ENCODE results near the gene RITA1.

Gene RITA1

GRCh38 chr12:113152835-113153814, 32.4 kb upstream of the RITA1 start:
- peak; percentile 74 for DNase-seq (ENCODE audit: low spot score)

- DNase-seq (ENCODE audit: low spot score) = no peak
These were observed 31.1 kb upstream of the RITA1 start for GRCh38 chr12:113154351-113154973.

- DNase-seq (ENCODE audit: low spot score) = no peak
These were observed 30.5 kb upstream of the RITA1 start for GRCh38 chr12:113155060-113155459.

GRCh38 chr12:113155646-113156045, 29.9 kb upstream of the RITA1 start:
- no peak for DNase-seq (ENCODE audit: low spot score)

GRCh38 chr12:113157218-113157859, 28.2 kb upstream of the RITA1 start:
- DNase-seq (ENCODE audit: low spot score) = no peak

GRCh38 chr12:113158439-113159203, 26.9 kb upstream of the RITA1 start:
- DNase-seq (ENCODE audit: low spot score) = no peak

GRCh38 chr12:113159937-113160336, 25.6 kb upstream of the RITA1 start:
- no peak for DNase-seq (ENCODE audit: low spot score)

- peak; percentile 68 for DNase-seq (ENCODE audit: low spot score)
These were observed 24.0 kb upstream of the RITA1 start for GRCh38 chr12:113161415-113162016.

- DNase-seq (ENCODE audit: low spot score) = no peak
These were observed 23.2 kb upstream of the RITA1 start for GRCh38 chr12:113162102-113163029.

- DNase-seq (ENCODE audit: low spot score) = no peak
These were observed 22.5 kb upstream of the RITA1 start for GRCh38 chr12:113163030-113163360.

- DNase-seq (ENCODE audit: low spot score) = no peak
These were observed 21.5 kb upstream of the RITA1 start for GRCh38 chr12:113164014-113164413.

- no peak for DNase-seq (ENCODE audit: low spot score)
These were observed 19.7 kb upstream of the RITA1 start for GRCh38 chr12:113165521-113166450.

- no peak for DNase-seq (ENCODE audit: low spot score)
These were observed 17.7 kb upstream of the RITA1 start for GRCh38 chr12:113167868-113168267.

- DNase-seq (ENCODE audit: low spot score) = no peak
These were observed 15.8 kb upstream of the RITA1 start for GRCh38 chr12:113169697-113170096.

GRCh38 chr12:113170457-113170856, 15.1 kb upstream of the RITA1 start:
- DNase-seq (ENCODE audit: low spot score) = no peak

- DNase-seq (ENCODE audit: low spot score) = no peak
These were observed 14.6 kb upstream of the RITA1 start for GRCh38 chr12:113170926-113171325.

- DNase-seq (ENCODE audit: low spot score) = no peak
These were observed 14.0 kb upstream of the RITA1 start for GRCh38 chr12:113171543-113171942.

- no peak for DNase-seq (ENCODE audit: low spot score)
These were observed 13.3 kb upstream of the RITA1 start for GRCh38 chr12:113172185-113172584.

- no peak for DNase-seq (ENCODE audit: low spot score)
These were observed 12.3 kb upstream of the RITA1 start for GRCh38 chr12:113173081-113173698.

Measured in cerebellar cortex (tissue), 1 donor.